Measurements from ENCODE around the gene C2orf81. TPM values are rescaled to one million over a fixed set of nuclear protein-coding genes. Genes with fewer than 3 reads are reported as not detected.

Gene C2orf81
- polyA plus RNA-seq, 1 of the 3 experiments (the other 2 are of a cell fraction): 2.5 TPM

GRCh38 chr2:74418312-74418711, 3.1 kb downstream of the C2orf81 start (continued):
- no peak for TF ChIP-seq ZBTB33 (IDR thresholded peaks at IDR 0.05; ENCODE audit: borderline replicate concordance, low read depth)
- TF ChIP-seq SMC3 (IDR thresholded peaks at IDR 0.05; ENCODE audit: low read depth, low read length): no peak
- no peak for TF ChIP-seq MXI1 (IDR thresholded peaks at IDR 0.05; ENCODE audit: low read depth, low read length)
- no peak for TF ChIP-seq SIN3A (IDR thresholded peaks at IDR 0.05; ENCODE audit: borderline replicate concordance, low read depth, low read length)
- TF ChIP-seq POLR2AphosphoS5 (IDR thresholded peaks at IDR 0.05; ENCODE audit: low read depth, low read length): no peak

- WGBS (ENCODE audit: low lambda C conversion rate): 69% methylated on average over 6 of the region's 6 CpGs
- H3K36me3 ChIP-seq (replicated peaks in 1 of 2; ENCODE audit: control insufficient read depth in 1 of 2, insufficient read depth in 2 of 2, low read length in 1 of 2): no peaks in the 10 kb centered on the region
- no peak overlapping the region for H2AFZ ChIP-seq (ENCODE audit: low read depth)
- TF ChIP-seq TAF1 (IDR thresholded peaks at IDR 0.05; ENCODE audit: borderline replicate concordance, low read depth, low read length) (no peak), RAD21 (IDR thresholded peaks at IDR 0.05; ENCODE audit: low read length) (no peak), PBX3 (IDR thresholded peaks at IDR 0.05) (no peak), FOXM1 (IDR thresholded peaks at IDR 0.05; ENCODE audit: low read depth) (no peak), USF1 (IDR thresholded peaks at IDR 0.05; ENCODE audit: borderline replicate concordance, low read depth) (no peak), MEF2A (IDR thresholded peaks at IDR 0.05; ENCODE audit: borderline replicate concordance, low read depth) (no peak), CHD2 (IDR thresholded peaks at IDR 0.05; ENCODE audit: low read length, partially characterized antibody) (no peak), ZBTB33 (IDR thresholded peaks at IDR 0.05; ENCODE audit: borderline replicate concordance, low read depth) (no peak), GABPA (IDR thresholded peaks at IDR 0.05; ENCODE audit: low read depth) (no peak), RCOR1 (IDR thresholded peaks at IDR 0.05; ENCODE audit: low read length) (no peak)
- CTCF ChIA-PET: interaction anchor here (1.5 kb wide), 2 partner anchors 25 to 168 kb away, joined by 4 to 5 read pairs; no protein-coding TSS in a partner anchor
- peak; percentile 23 for DNase-seq
- H3K79me2 ChIP-seq (ENCODE audit: insufficient read depth): no peaks in the 10 kb centered on the region
- H3K4me2 ChIP-seq: no peak overlapping the region
- no peak overlapping the region for H3K4me3 ChIP-seq (ENCODE audit: low read depth in 2 of 2, low read length in 1 of 2)
- H3K9me2 ChIP-seq: no peaks in the 10 kb centered on the region
- H3K9me3 ChIP-seq: no peaks in the 10 kb centered on the region
- no peaks in the 10 kb centered on the region for H4K20me1 ChIP-seq (ENCODE audit: insufficient read depth)
- POLR2A ChIA-PET: no interaction called here
- H3K27ac ChIP-seq (ENCODE audit: low read depth in 2 of 2, low read length in 1 of 2): no peak overlapping the region
- no peak overlapping the region for H3K9ac ChIP-seq
- peaks cover 0 to 9% of the 10 kb centered on the region in 2 experiments; a peak in 1 of 4 replicates for H3K4me1 ChIP-seq (ENCODE audit: control insufficient read depth in 1 of 2, insufficient read depth in 2 of 2, low read depth in 1 of 2, low read length in 1 of 2)
- H3F3A ChIP-seq (replicated peaks; ENCODE audit: insufficient read depth): peaks cover 4% of the 10 kb centered on the region
- no peaks in the 10 kb centered on the region for H3K27me3 ChIP-seq (ENCODE audit: insufficient read depth)
Observed at GRCh38 chr2:74417763-74418162, 3.7 kb downstream of the C2orf81 start.
